SK-N-SH (cell line): ENCODE data around the gene RAB10. TPM values are rescaled to one million over a fixed set of nuclear protein-coding genes. Genes with fewer than 3 reads are reported as not detected.

ENCODE experiments used
- CTCF ChIA-PET: fragments of 300-600, 350-600 bp; formaldehyde crosslinking; extraction: SDS; loops from one replicate; lab custom pipeline; 2021; lab: Yijun Ruan, JAX
- POLR2A ChIA-PET: fragments of 350-600 bp; sonication (Branson Sonifier 250); formaldehyde crosslinking; extraction: SDS; loops from one replicate; lab custom pipeline; 2020; ENCODE audit warnings: antibody characterized with exemption, inconsistent platforms; lab: Yijun Ruan, JAX
- DNase-seq: peaks from one replicate; pipeline ENCODE4 v3.0.0; 2012
- H2AFZ ChIP-seq: fragments of 200-600 bp; sonication (generic); 2 replicates; pipeline ENCODE4 v1.8.1; 2016; ENCODE audit warnings: antibody characterized with exemption, mild to moderate bottlenecking, low read depth
- H3F3A ChIP-seq: fragments of 200-600 bp; sonication (generic); replicated peaks from 2 replicates; pipeline ENCODE3; 2016; ENCODE audit warnings: antibody characterized with exemption, mild to moderate bottlenecking; ENCODE audit not compliant: insufficient read depth
- H3K27ac ChIP-seq, 2 experiments: fragments of 200-500 bp in 1 of 2; fragments of 200-600 bp in 1 of 2; sonication (Bioruptor generic) in 1 of 2; sonication (generic), shearing (Covaris generic) in 1 of 2; 2 replicates each; pipeline versions ENCODE4 v1.5.1 to v1.6.1; 2014 to 2016; ENCODE audit warnings: low read depth in 2 of 2, inconsistent platforms in 1 of 2, low read length in 1 of 2, mild to moderate bottlenecking in 1 of 2, mixed read lengths in 1 of 2
- H3K27me3 ChIP-seq: fragments of 200-600 bp; sonication (generic), shearing (Covaris generic); 2 replicates; pipeline ENCODE4 v1.6.1; 2016; ENCODE audit warnings: mixed run types; ENCODE audit not compliant: insufficient read depth
- H3K36me3 ChIP-seq, 2 experiments: fragments of 200-500 bp in 1 of 2; fragments of 200-600 bp in 1 of 2; sonication (Bioruptor generic) in 1 of 2; sonication (generic) in 1 of 2; replicated peaks in 1 of 2; 2 replicates each; pipeline versions ENCODE3 to v1.5.1; 2014 to 2016; ENCODE audit warnings: low read length in 1 of 2, mild to moderate bottlenecking in 1 of 2; ENCODE audit not compliant: insufficient read depth in 2 of 2, control insufficient read depth in 1 of 2
- H3K4me1 ChIP-seq, 2 experiments: fragments of 200-500 bp in 1 of 2; fragments of 200-600 bp in 1 of 2; sonication (Bioruptor generic) in 1 of 2; sonication (generic), shearing (Covaris generic) in 1 of 2; 2 replicates each; pipeline versions ENCODE4 v1.5.1 to v1.6.1; 2014 to 2016; ENCODE audit warnings: low read depth in 1 of 2, low read length in 1 of 2, mixed run types in 1 of 2; ENCODE audit not compliant: insufficient read depth in 2 of 2, control insufficient read depth in 1 of 2
- H3K4me2 ChIP-seq: fragments of 200-600 bp; sonication (generic), shearing (Covaris generic); 2 replicates; pipeline ENCODE4 v1.6.1; 2017; ENCODE audit warnings: mixed run types
- H3K4me3 ChIP-seq, 2 experiments: fragments of 200-500 bp in 1 of 2; fragments of 200-600 bp in 1 of 2; sonication (Bioruptor generic) in 1 of 2; sonication (generic), shearing (Covaris generic) in 1 of 2; 2 replicates each; pipeline versions ENCODE4 v1.5.1 to v1.8.1; 2014 to 2016; ENCODE audit warnings: low read depth in 2 of 2, inconsistent platforms in 1 of 2, low read length in 1 of 2, mild to moderate bottlenecking in 1 of 2, mixed read lengths in 1 of 2, moderate library complexity in 1 of 2
- H3K79me2 ChIP-seq: fragments of 200-600 bp; sonication (generic); 2 replicates; pipeline ENCODE4 v1.8.1; 2017; ENCODE audit warnings: mild to moderate bottlenecking; ENCODE audit not compliant: insufficient read depth
- H3K9ac ChIP-seq: fragments of 200-600 bp; sonication (generic); 2 replicates; pipeline ENCODE4 v1.6.1; 2017; ENCODE audit warnings: mixed run types
- H3K9me2 ChIP-seq: fragments of 200-600 bp; sonication (generic); 2 replicates; pipeline ENCODE4 v1.6.1; 2017; ENCODE audit warnings: mixed run types
- H3K9me3 ChIP-seq: fragments of 200-600 bp; sonication (generic); 2 replicates; pipeline ENCODE4 v1.6.1; 2017; ENCODE audit warnings: mixed run types, mild to moderate bottlenecking, moderate library complexity
- H4K20me1 ChIP-seq: fragments of 200-600 bp; sonication (generic); 2 replicates; pipeline ENCODE4 v1.6.1; 2017; ENCODE audit warnings: mild to moderate bottlenecking, mixed run types; ENCODE audit not compliant: insufficient read depth
- EZH2phosphoT487 ChIP-seq: fragments of 200-600 bp; sonication (generic); IDR thresholded peaks from 2 replicates; pipeline ENCODE4 v1.6.1; 2017; ENCODE audit warnings: low read depth, mixed run types, mild to moderate bottlenecking, antibody characterized with exemption, moderate library complexity, borderline replicate concordance
- GATA2 ChIP-seq: sonication (generic); formaldehyde crosslinking; IDR thresholded peaks from 2 replicates; pipeline ENCODE4 v1.5.0; 2020; ENCODE audit warnings: mild to moderate bottlenecking, missing genetic modification reagents
- MEF2A ChIP-seq: IDR thresholded peaks from 2 replicates; pipeline ENCODE4 v1.4.0; 2012; ENCODE audit warnings: low read depth, borderline replicate concordance
- RFX5 ChIP-seq: IDR thresholded peaks from 2 replicates; pipeline ENCODE4 v1.6.1; 2012; ENCODE audit warnings: mild to moderate bottlenecking, improper control_type of control experiment, low read length
- SIN3A ChIP-seq: IDR thresholded peaks from 2 replicates; pipeline ENCODE4 v1.6.1; 2012; ENCODE audit warnings: low read depth, mild to moderate bottlenecking, low read length, moderate library complexity, borderline replicate concordance
- TAF1 ChIP-seq: IDR thresholded peaks from 2 replicates; pipeline ENCODE4 v1.6.1; 2012; ENCODE audit warnings: low read depth, mild to moderate bottlenecking, low read length, moderate library complexity, borderline replicate concordance
- WGBS: methylation state at CpG from one replicate; pipeline ENCODE4 v1.1.6; 2017; ENCODE audit warnings: low lambda C conversion rate; 5-methylcytosine and 5-hydroxymethylcytosine counted together
- polyA plus RNA-seq, 3 experiments: library from polyadenylated mRNA; depleted of rRNA; stranded (reverse); fragments of >200 nt; gene quantifications; 2 replicates each; pipeline ENCODE4 v1.2.3, GENCODE V29; 2012
- TF ChIP-seq, protein P1 (sequence below): IDR thresholded peaks from 2 replicates; pipeline ENCODE4 v1.6.1; 2012; ENCODE audit warnings: mild to moderate bottlenecking, low read depth, low read length, moderate library complexity
- TF ChIP-seq, protein P2 (sequence below): fragments of 150-350 bp; IDR thresholded peaks from 2 replicates; pipeline ENCODE4 v1.6.1; 2017; ENCODE audit warnings: antibody characterized with exemption, low read length, low read depth, borderline replicate concordance
- TF ChIP-seq, protein P3 (sequence below): IDR thresholded peaks from 2 replicates; pipeline ENCODE4 v1.4.0; 2012; ENCODE audit warnings: low read depth

The RAB10 gene
- polyA plus RNA-seq, 1 of the 3 experiments (the other 2 are of a cell fraction) = 47.5 TPM

DNA sequence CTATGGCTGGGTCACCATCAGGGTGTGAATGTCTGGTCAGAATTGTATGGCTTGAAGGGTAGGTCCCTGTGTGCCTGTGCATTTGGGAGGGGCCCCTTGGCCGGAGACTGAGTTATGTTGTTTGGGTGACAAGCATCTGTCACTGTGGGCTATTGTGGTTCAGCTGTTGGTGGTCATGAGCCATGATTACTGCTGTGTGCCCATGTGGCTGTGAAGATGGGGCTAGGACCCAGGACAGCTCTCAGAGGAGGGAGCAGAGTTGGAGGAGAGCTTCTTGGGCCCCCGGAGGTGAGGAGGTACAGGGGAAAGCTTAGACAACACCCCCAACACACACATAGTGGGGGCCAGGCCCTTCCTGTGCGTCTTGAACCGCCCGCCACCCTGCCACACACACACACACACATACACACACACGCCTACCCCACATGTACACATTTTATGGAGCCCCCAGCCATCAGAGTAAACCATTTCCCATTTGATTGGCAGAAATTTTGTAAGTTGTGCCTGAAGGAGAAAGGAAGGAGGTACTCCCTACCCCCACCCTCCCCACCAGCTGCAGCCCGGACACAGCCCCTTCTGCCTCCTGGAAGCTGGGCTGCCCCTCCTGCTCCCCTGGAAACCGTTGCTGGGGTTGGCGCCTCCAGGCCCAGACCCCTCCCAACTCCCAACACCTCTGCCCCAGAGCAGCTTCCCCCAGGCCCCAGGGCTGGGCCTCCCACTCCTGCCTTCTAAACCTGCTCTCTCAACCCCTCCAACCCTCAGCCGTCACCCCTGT is 141.0 kb downstream of the RAB10 start:
- Histone ChIP-seq H3K4me1 (peaks cover 0 to 19% of the 10 kb centered on the region in 2 experiments; a peak in 1 of 4 replicates), H2AFZ (no peak overlapping the region), H3K27me3 (no peaks in the 10 kb centered on the region), H3K79me2 (no peaks in the 10 kb centered on the region), H3K9me2 (no peaks in the 10 kb centered on the region), H3K36me3 (no peaks in the 10 kb centered on the region), H3K9me3 (no peaks in the 10 kb centered on the region), H3K4me3 (no peak overlapping the region), H3F3A (no peaks in the 10 kb centered on the region), H3K27ac (no peak overlapping the region), H3K4me2 (no peak overlapping the region), H4K20me1 (no peaks in the 10 kb centered on the region), H3K9ac (no peak overlapping the region)
- DNase-seq = peak; percentile 41
- WGBS = 84% methylated on average over 9 of the region's 10 CpGs
- ChIA-PET POLR2A (no interaction called here), CTCF (interaction anchor here (0.6 to 2.2 kb wide), 9 partner anchors 29 to 494 kb away, joined by 3 to 6 read pairs (median 3); no protein-coding TSS in a partner anchor)
- TF ChIP-seq, protein P1, sequence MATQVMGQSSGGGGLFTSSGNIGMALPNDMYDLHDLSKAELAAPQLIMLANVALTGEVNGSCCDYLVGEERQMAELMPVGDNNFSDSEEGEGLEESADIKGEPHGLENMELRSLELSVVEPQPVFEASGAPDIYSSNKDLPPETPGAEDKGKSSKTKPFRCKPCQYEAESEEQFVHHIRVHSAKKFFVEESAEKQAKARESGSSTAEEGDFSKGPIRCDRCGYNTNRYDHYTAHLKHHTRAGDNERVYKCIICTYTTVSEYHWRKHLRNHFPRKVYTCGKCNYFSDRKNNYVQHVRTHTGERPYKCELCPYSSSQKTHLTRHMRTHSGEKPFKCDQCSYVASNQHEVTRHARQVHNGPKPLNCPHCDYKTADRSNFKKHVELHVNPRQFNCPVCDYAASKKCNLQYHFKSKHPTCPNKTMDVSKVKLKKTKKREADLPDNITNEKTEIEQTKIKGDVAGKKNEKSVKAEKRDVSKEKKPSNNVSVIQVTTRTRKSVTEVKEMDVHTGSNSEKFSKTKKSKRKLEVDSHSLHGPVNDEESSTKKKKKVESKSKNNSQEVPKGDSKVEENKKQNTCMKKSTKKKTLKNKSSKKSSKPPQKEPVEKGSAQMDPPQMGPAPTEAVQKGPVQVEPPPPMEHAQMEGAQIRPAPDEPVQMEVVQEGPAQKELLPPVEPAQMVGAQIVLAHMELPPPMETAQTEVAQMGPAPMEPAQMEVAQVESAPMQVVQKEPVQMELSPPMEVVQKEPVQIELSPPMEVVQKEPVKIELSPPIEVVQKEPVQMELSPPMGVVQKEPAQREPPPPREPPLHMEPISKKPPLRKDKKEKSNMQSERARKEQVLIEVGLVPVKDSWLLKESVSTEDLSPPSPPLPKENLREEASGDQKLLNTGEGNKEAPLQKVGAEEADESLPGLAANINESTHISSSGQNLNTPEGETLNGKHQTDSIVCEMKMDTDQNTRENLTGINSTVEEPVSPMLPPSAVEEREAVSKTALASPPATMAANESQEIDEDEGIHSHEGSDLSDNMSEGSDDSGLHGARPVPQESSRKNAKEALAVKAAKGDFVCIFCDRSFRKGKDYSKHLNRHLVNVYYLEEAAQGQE = peak; percentile 78; the same call in 1 of the 2 replicates
- TF ChIP-seq, protein P2, sequence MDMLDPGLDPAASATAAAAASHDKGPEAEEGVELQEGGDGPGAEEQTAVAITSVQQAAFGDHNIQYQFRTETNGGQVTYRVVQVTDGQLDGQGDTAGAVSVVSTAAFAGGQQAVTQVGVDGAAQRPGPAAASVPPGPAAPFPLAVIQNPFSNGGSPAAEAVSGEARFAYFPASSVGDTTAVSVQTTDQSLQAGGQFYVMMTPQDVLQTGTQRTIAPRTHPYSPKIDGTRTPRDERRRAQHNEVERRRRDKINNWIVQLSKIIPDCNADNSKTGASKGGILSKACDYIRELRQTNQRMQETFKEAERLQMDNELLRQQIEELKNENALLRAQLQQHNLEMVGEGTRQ = no peak

DNA sequence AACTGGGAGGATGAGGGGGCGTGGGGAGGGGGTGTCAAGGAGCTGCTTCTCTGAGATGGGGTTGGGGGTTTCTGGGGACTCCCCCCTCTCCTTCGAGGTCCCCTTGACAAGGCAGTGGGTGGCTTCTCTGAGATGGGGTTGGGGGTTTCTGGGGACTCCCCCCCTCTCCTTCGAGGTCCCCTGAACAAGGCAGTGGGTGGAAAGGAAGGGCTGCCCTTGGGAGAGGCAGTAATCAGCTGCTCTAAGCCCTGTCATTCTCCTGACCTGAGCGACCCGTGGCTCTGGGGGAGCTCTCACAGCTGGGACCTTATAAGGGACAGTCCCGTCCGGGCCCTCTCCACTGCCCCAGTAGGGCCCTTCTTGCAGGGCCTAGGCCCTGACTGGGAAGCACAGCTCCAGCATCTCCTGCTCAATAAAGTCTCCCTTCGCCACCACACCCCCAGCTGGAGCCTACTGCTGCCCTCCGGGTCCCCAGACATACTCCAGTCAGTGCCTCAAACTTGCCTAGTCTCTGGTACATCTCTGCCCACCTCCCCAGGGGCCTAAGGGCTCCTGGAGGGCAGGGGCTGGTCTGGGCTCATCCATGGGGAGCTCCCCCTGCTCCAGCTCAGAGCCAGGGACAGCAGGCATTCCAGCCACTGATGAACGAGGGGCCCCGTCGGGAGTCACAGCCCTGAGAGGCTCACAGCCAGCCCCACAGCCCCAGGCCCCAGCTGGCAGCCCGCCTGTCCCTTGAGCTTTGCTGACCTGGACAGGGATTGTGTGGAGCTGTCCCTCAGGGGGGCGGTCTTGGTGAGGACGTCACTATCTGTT is 141.8 kb downstream of the RAB10 start:
- H3K4me2 ChIP-seq = no peak overlapping the region
- H3K36me3 ChIP-seq = no peaks in the 10 kb centered on the region
- H3K9ac ChIP-seq = no peak overlapping the region
- 79% methylated on average over 13 of the region's 15 CpGs for WGBS
- H3K9me2 ChIP-seq = no peaks in the 10 kb centered on the region
- H3K79me2 ChIP-seq = no peaks in the 10 kb centered on the region
- DNase-seq = peak; percentile 40
- H3K4me3 ChIP-seq = no peak overlapping the region
- no peak for TF ChIP-seq RFX5
- TF ChIP-seq TAF1 = no peak
- TF ChIP-seq, protein P3, sequence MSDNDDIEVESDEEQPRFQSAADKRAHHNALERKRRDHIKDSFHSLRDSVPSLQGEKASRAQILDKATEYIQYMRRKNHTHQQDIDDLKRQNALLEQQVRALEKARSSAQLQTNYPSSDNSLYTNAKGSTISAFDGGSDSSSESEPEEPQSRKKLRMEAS = no peak
- TF ChIP-seq GATA2 (CRISPR knock-in tag) = no peak
- TF ChIP-seq, protein P2 = no peak
- TF ChIP-seq SIN3A = no peak
- no peak for TF ChIP-seq EZH2phosphoT487
- no peak for TF ChIP-seq MEF2A
- TF ChIP-seq, all 33 proteins: peak for 0
- POLR2A ChIA-PET = interaction anchor here (0.6 to 0.7 kb wide), 2 partner anchors 14 to 26 kb away, joined by 3 read pairs; no protein-coding TSS in a partner anchor
- no peak overlapping the region for H2AFZ ChIP-seq
- H3K27me3 ChIP-seq = no peaks in the 10 kb centered on the region
- no peak overlapping the region for H3K27ac ChIP-seq
- H3K4me1 ChIP-seq = peaks cover 0 to 19% of the 10 kb centered on the region in 2 experiments; a peak in 1 of 4 replicates
- no peaks in the 10 kb centered on the region for H3K9me3 ChIP-seq
- no peaks in the 10 kb centered on the region for H4K20me1 ChIP-seq
- H3F3A ChIP-seq = no peaks in the 10 kb centered on the region
- CTCF ChIA-PET = interaction anchor here (0.6 to 2.2 kb wide), 8 partner anchors 30 to 402 kb away, joined by 3 to 6 read pairs (median 3); no protein-coding TSS in a partner anchor
